NT2/D1 (cell line): ENCODE measurements around the gene KLK6.

Experiments used
- YY1 ChIP-seq: IDR thresholded peaks from 2 replicates; pipeline ENCODE4 v1.6.1; 2011; ENCODE audit not compliant: insufficient read length, insufficient read depth
- ZNF274 ChIP-seq: IDR thresholded peaks from 2 replicates; pipeline ENCODE4 v1.6.1; 2011; ENCODE audit warnings: mild to moderate bottlenecking, low read depth, low read length

- TF ChIP-seq ZNF274 (no peak), YY1 (no peak)
These were observed 12.3 kb upstream of the KLK6 start for GRCh38 chr19:50981587-50982146.
